Measurements from ENCODE around the gene CD200R1. TPM values are rescaled to one million over a fixed set of nuclear protein-coding genes. Genes with fewer than 3 reads are reported as not detected.

Gene CD200R1
- total RNA-seq, 2 donors from 2014 or later, result 1.3 to 2.2 TPM

- intact Hi-C loops (cut with DNase I), result no loop called here
- DNase-seq (ENCODE audit: low spot score), result no peak
Measured at GRCh38 chr3:112908252-112908651, 66.7 kb downstream of the CD200R1 start.

DNA sequence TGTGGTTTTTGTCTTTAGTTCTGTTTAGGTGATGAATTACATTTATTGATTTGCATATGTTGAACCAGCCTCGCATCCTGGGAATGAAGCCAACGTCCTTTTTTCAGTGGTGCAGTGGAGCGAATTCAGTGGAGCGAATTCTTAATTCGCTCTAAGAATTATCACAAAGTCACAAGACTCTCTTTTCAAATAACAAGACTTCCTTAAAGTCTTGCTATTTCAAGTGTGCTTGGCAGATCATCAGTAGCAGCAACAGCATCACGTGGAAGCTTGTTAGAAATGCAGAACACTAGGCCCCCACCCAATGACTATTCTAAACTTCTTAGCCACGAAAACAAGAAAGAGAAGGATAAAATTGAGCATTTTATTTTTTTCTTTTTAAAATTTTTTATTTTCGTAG lies 70.1 kb downstream of the CD200R1 start:
- intact Hi-C loops (cut with DNase I), result loop anchor here in 1 of 2 donors (5.0 kb wide), 1 partner anchor 903 kb away; no protein-coding TSS in a partner anchor
- no peak for DNase-seq (ENCODE audit: low spot score)

DNA sequence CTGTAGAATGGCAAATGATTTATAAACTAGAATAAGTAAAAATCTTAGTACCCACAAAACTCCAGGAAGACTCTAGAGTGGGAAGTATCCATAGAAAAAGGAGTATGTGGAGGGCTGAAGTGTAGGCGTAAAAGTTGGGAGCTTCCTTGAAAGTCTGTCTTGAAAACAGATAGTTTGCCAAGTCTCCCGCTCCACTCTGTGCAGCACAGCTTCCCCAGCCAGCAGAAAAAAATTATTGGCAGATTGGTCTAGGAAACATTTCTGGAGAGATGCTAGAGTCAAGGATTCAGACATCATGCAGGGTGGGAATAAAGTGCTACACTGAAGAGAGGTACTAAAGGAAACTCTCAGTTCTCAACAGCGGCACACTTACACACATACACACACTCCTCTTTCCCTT lies 74.8 kb downstream of the CD200R1 start:
- intact Hi-C loops (cut with DNase I), result loop anchor here in 1 of 2 donors (5.0 kb wide), 1 partner anchor 907 kb away; no protein-coding TSS in a partner anchor

GRCh38 chr3:112897791-112898190 lies 77.1 kb downstream of the CD200R1 start:
- intact Hi-C loops (cut with DNase I), result no loop called here
- DNase-seq (ENCODE audit: low spot score), result no peak

More for the DNA sequence above, 74.8 kb downstream of the CD200R1 start:
- no peak for DNase-seq (ENCODE audit: low spot score)

- intact Hi-C loops (cut with DNase I), result no loop called here
- DNase-seq (ENCODE audit: low spot score), result no peak
Measured at GRCh38 chr3:112894258-112894657, 80.6 kb downstream of the CD200R1 start.

DNA sequence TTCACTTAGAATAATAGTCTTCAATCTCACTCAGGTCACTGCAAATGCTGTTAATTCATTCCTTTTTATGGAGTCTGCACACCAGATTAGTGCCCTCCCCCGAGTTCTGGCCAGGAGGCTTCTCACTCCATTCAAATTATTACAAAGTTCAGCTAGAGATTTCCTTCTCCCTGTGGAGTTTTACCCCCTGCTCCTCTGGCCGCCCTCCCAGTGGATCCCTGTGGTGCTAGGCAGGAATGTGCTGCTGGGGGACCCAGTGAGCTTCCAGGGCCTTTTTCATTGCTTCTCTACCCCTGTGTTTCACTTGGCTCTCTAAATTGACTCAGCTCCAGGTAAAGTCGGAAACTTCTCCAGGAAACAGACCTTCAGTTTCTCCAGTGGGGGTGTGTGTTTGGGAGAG lies 85.5 kb downstream of the CD200R1 start:
- intact Hi-C loops (cut with DNase I), result no loop called here
- no peak for DNase-seq (ENCODE audit: low spot score)

GRCh38 chr3:112888381-112889085 lies 86.4 kb downstream of the CD200R1 start:
- no peak for DNase-seq (ENCODE audit: low spot score)
- intact Hi-C loops (cut with DNase I), result no loop called here

DNA sequence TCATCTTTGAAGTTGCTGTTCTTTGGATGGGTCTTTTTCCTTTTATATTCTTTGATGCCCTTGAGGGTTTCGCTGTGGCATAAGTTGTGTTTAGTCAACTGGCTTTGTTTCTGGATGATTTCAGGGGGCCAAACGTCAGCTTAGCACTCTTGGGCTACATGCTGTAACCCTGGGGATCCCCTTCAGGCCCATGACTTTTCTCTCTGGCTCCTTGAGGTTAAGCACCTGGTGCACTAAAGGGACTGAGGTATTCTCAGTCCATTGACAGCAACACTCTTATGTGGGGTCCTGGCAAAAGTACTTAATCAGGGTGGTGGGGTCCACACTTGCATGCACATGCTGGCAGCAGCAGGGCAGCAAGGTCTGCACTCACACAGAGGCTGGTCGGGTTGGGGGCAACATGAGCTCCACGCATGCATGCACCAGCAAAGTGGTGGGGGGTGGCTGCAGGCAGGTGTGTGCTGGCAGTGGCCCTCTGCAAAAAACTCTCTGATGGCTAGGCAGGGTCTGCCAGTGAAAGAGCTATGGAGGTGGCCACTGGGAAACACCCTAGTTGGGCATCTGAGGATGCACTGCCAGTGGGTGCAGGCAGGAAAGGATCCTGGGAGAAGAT lies 90.1 kb downstream of the CD200R1 start:
- no peak for DNase-seq (ENCODE audit: low spot score)
- intact Hi-C loops (cut with DNase I), result no loop called here

- DNase-seq (ENCODE audit: low spot score), result no peak
- intact Hi-C loops (cut with DNase I), result no loop called here
Measured at GRCh38 chr3:112881891-112882290, 93.0 kb downstream of the CD200R1 start.

DNA sequence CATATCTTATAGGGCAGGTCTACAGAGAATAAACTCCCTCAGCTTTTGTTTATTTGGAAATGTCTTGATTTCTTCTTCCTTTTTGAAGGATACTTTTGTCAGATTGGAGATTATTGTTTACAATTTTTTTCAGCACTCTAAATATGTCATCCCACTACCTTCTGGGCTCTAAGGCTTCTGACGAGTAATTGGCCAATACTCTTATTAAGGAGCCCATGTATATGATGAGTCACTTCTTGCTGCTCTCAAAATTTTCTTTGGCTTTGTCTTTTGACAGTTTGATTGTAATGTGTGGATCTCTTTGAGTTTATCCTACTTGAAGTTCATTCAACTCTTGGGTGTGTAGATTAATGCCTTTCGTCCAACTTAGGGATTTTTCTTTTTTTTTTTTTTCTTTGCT lies 99.3 kb downstream of the CD200R1 start:
- no peak for DNase-seq (ENCODE audit: low spot score)

DNA sequence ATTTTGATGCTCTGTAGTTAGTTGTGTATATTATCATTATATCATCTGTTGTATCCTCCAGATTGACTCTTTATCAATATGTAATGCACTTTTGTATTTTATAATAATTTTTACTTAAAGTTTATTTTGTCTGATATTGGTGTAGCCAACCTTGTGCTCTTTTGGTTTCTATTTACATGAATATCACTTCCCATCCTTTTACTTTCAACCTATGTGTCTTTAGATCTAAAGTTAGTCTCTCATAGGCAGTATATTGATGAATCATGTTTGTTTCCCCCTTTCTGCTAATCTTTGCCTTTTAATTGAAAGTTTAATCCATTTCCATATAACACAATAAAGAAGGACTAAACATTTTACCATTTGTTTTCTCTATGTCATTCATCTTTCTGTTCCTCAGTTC lies 100.2 kb downstream of the CD200R1 start:
- no peak for DNase-seq (ENCODE audit: low spot score)
- intact Hi-C loops (cut with DNase I), result no loop called here

More for the DNA sequence above, 99.3 kb downstream of the CD200R1 start:
- intact Hi-C loops (cut with DNase I), result no loop called here

DNA sequence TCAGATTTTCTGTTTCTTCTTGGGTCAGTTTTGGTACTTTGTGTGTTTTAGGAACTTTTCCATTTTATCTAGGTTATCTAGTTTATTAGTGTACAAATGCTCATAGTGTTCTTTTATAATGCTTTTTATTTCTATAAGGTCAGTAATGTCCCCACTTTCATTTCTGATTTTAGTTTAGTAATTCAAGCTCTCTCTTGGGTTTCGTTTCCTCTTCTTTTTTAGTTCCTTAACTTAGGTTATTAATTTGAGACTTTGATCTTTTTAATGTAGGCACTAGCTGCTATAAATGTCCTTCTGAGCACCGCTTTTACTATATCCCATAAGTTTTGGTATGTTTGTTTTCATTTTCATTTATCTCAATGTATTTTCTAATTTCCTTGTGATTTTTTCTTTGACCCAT lies 101.3 kb downstream of the CD200R1 start:
- no peak for DNase-seq (ENCODE audit: low spot score)
- intact Hi-C loops (cut with DNase I), result no loop called here

DNA sequence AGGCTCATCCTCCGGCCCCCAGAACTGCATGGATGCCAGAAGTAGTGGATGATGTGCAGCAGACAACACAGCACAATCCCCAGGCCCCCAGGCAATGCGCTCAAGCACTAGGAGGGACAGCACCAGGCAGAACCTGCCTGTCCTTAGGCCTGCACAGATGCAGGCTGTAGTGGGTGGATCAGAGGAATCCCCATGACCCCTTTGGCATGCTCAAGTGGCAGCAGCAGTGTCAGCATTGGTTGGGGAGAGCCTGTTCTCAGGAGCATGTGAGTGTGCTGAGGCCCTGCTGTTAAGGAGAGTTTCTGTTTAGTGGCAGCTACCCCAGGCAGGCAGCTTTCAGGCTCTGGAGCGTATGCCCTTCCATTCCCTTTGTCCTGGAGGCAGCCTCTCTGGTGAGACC lies 103.2 kb downstream of the CD200R1 start:
- intact Hi-C loops (cut with DNase I), result no loop called here
- no peak for DNase-seq (ENCODE audit: low spot score)

Other genes with a start within 250 kb of the CD200R1 start
- gene CD200R1L, start 128.2 kb downstream of the CD200R1 start, total RNA-seq, result not detected
- 10 to 100 TPM; 11.1 to 15.0 TPM for gene GTPBP8, start 15.9 kb upstream of the CD200R1 start, total RNA-seq
- 10 to 100 TPM; 51.6 to 86.8 TPM for gene BOC, start 236.5 kb upstream of the CD200R1 start, total RNA-seq

All from posterior vena cava (tissue), 2 donors.